ENCODE results near the gene GORASP2. TPM values are rescaled to one million over a fixed set of nuclear protein-coding genes. Genes with fewer than 3 reads are reported as not detected.

GORASP2 gene
- total RNA-seq, 1 experiment from 2014 or later, result 97.7 TPM

- H2BK15ac ChIP-seq (ENCODE audit: low read depth, low read length), result no peak overlapping the region
- H3K56ac ChIP-seq (ENCODE audit: insufficient read length, low read depth, low read length), result no peak overlapping the region
Observed at GRCh38 chr2:170926743-170927297, 2.2 kb upstream of the GORASP2 start.

More at GRCh38 chr2:170926743-170927297, 2.2 kb upstream of the GORASP2 start:
- no CpG with 5 or more reads among the region's 4 CpGs for WGBS (ENCODE audit: extremely low coverage, insufficient read length, low lambda C conversion rate)
- no peak overlapping the region for H4K5ac ChIP-seq (ENCODE audit: insufficient read length, low read depth, low read length)
- Mint-ChIP-seq H3K4me1 (peaks cover 19 to 27% of the 10 kb centered on the region in 2 experiments), H3K27me3 (ENCODE audit: low read depth) (no peaks in the 10 kb centered on the region; the same call in 1 of the 2 replicates), H3K36me3 (ENCODE audit: insufficient read depth in 1 of 3, low read depth in 3 of 3) (peaks cover 4 to 12% (median 8%) of the 10 kb centered on the region in 3 experiments), H3K9me3 (peaks cover 22 to 25% of the 10 kb centered on the region in 2 experiments), H3K27ac (0 out of 7 replicates have a peak overlapping the region, but pooled peaks of 1 of the 3 experiments have one; percentile 6), H3K4me3 (no peak overlapping the region)
- H4K20me1 ChIP-seq (ENCODE audit: control insufficient read depth, insufficient read depth, insufficient read length), result no peaks in the 10 kb centered on the region
- DNase-seq, result no peak
- H2AFZ ChIP-seq (ENCODE audit: low read length), result no peak overlapping the region
- H4K91ac ChIP-seq (ENCODE audit: insufficient read length, low read depth, low read length), result no peak overlapping the region
- no peak overlapping the region for H3K23ac ChIP-seq (ENCODE audit: insufficient read length, low read depth, low read length)
- no peak overlapping the region for H2BK5ac ChIP-seq (ENCODE audit: insufficient read length, low read length)
- H3K14ac ChIP-seq (ENCODE audit: insufficient read depth, low read length), result no peak overlapping the region
- no peak overlapping the region for H2BK120ac ChIP-seq (ENCODE audit: low read depth, low read length, poor library complexity, severe bottlenecking)
- no peak overlapping the region for H3K27ac ChIP-seq (ENCODE audit: insufficient read length, low read depth, low read length)
- TF ChIP-seq CTCF (conservative IDR thresholded peaks at IDR 0.05), result no peak
- peaks cover 7% of the 10 kb centered on the region for H3K9me3 ChIP-seq (ENCODE audit: control insufficient read depth, low read depth, low read length)
- H3K79me1 ChIP-seq (ENCODE audit: insufficient read depth, low read depth, low read length, poor library complexity, severe bottlenecking), result no peaks in the 10 kb centered on the region
- H3K4ac ChIP-seq (ENCODE audit: low read depth, low read length), result no peak overlapping the region
- H2BK12ac ChIP-seq (ENCODE audit: insufficient read length, low read depth, low read length), result no peak overlapping the region
- no peak overlapping the region for H3K9ac ChIP-seq (ENCODE audit: extremely low read depth, insufficient read length, low read length)
- H2BK20ac ChIP-seq (ENCODE audit: low read depth, low read length, poor library complexity, severe bottlenecking), result no peak overlapping the region
- no peak overlapping the region for H3K4me2 ChIP-seq (ENCODE audit: insufficient read depth, insufficient read length, low read length)
- peaks cover 10% of the 10 kb centered on the region for H3K23me2 ChIP-seq (ENCODE audit: insufficient read length, low read depth, low read length, poor library complexity, severe bottlenecking)
- no peak overlapping the region for H4K8ac ChIP-seq (replicated peaks; ENCODE audit: insufficient read length, low read depth, low read length)
- H2AK5ac ChIP-seq (ENCODE audit: insufficient read length, low read length), result no peak overlapping the region
- no peak overlapping the region for H3T11ph ChIP-seq (ENCODE audit: low read length)
- H3K4me1 ChIP-seq (ENCODE audit: insufficient read depth, low read length), result peaks cover 4% of the 10 kb centered on the region; the same call in 1 of the 2 replicates
- H3K79me2 ChIP-seq (ENCODE audit: insufficient read depth, low read length), result peaks cover 15% of the 10 kb centered on the region; the same call in 1 of the 2 replicates
- no peaks in the 10 kb centered on the region for H3K27me3 ChIP-seq (ENCODE audit: insufficient read depth, low read length)
- no peak overlapping the region for H3K18ac ChIP-seq (ENCODE audit: insufficient read length, low read depth, low read length)

All from H9 (cell line).